ENCODE measurements around the gene CRMP1. TPM values are rescaled to one million over a fixed set of nuclear protein-coding genes. Genes with fewer than 3 reads are reported as not detected.

CRMP1 gene
- polyA plus RNA-seq, 1 donor from 2014 or later = not detected

DNA sequence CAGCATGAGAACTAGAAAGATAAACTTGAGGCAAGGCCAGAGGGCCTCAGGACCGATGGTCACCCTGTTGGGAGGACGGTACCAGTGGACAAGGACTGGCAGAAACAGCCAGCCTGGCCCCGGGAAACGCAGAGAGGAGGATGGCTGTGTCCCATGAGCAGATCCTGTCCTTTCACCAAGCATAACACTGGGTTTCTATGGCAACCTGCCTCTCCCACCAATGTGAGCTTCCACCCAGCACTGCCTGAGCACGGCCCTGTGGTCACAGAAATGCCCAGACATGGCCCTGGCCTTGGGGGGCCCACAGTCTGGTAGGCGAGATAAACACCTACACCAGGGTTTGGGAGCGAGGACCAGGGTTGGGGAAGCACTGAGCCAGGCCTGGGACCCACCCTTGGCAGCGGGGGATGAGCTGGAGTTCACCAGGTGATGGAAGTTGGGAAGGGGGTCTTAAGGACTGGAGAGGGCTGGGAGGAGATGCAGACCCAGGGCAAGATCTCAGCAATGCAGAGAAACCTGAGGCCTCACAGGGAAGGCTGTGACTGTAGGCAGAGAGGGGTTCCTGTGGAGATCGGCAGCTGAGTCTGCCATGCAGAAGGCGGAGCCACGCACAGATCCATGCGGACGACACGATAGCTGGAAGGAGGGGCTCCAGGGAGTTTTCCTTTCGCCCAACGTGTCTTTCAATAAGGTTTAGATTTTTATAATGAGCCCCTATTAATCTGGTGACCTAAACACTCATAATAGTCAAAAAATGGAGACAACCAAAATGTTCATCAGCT is 32.7 kb upstream of the CRMP1 start:
- Mint-ChIP-seq H3K36me3 (no peaks in the 10 kb centered on the region), H3K9me3 (no peaks in the 10 kb centered on the region), H3K27ac (no peak overlapping the region), H3K27me3 (peaks cover 15% of the 10 kb centered on the region), H3K4me1 (no peaks in the 10 kb centered on the region), H3K4me3 (peak overlapping the region in 1 of 4 donors; percentile 76)

DNA sequence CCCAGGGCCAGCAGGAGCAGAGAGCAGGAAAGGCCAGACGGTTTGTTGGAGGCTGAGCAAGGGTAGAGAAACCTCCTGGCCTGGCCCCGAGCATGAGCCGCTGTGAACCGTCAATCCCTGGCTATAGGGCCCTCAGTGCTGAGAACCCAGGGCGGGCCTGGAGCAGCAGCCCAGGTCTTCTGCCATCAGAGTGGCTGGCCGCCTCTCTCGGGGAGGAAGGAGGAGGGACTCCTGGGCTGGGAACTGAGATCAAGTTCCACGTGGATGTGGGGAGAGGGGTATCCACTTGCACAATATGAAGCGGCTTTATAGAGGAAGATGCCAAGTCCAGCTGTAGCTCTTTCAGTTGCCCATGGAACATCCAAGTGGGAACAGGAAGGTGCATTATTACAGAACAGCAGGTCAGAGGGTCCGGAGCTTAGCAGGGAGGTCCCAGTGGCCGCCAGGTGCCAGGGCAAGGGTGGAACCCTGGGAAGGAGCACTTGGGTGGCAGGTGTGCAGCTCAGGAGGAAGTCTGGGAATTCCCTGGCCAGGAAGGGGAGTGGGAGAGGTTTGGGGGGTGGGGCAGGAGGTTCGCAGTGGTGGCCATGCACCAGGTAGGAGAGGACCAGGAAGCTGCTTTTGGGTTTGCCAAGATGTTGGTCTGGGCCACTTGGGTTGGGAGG is 31.7 kb upstream of the CRMP1 start:
- peaks cover 15% of the 10 kb centered on the region for H3K27me3 Mint-ChIP-seq
- no peak overlapping the region for H3K4me3 Mint-ChIP-seq
- no peaks in the 10 kb centered on the region for H3K4me1 Mint-ChIP-seq
- H3K27ac Mint-ChIP-seq = peak overlapping the region in 1 of 3 donors; percentile 47
- H3K36me3 Mint-ChIP-seq = no peaks in the 10 kb centered on the region
- H3K9me3 Mint-ChIP-seq = no peaks in the 10 kb centered on the region

DNA sequence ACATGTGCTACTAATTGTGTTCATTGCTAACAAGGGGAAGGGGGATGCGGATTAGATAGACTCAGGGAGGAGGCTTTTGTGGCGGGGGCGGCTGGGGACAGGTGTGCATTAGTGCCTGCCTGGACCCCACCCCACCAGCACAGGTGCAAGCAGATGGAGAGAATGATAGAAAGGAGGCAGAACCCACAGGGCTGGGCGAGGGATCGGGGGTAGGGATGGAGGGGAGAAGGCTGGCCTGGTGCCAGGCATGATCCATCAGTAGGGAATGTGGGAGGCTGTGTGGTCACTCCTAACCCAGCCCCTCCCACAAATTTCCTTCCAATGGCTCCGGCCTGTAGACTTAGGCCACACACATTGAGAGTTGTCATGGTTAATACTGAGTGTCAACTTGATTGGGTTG is 30.5 kb upstream of the CRMP1 start:
- Mint-ChIP-seq H3K27me3 (peaks cover 15% of the 10 kb centered on the region), H3K4me1 (no peaks in the 10 kb centered on the region), H3K4me3 (peak overlapping the region in 1 of 4 donors; percentile 71), H3K27ac (no peak overlapping the region), H3K9me3 (no peaks in the 10 kb centered on the region), H3K36me3 (no peaks in the 10 kb centered on the region)

DNA sequence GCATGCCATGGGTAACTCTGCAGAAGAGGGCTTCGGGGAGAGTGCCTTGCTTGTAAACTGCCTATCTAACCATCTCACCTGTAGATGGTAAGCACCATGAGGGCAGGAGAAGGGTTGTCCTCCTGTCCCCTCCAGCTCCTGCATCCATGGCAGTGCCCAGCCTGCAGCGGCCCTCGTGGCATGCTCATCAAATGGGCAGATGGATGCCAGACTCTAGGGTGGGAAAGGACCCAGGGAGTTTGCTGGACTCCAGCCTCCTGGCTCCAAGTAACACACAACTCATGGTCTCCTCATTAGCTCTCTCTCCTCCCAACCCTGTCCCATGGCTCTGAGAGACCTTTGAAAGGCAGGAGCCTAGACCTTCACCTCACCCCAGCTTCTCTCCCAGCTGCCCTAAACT is 29.7 kb upstream of the CRMP1 start:
- no peak overlapping the region for H3K27ac Mint-ChIP-seq
- no peak overlapping the region for H3K4me3 Mint-ChIP-seq
- peaks cover 17% of the 10 kb centered on the region for H3K27me3 Mint-ChIP-seq
- H3K4me1 Mint-ChIP-seq = no peaks in the 10 kb centered on the region
- no peaks in the 10 kb centered on the region for H3K9me3 Mint-ChIP-seq
- no peaks in the 10 kb centered on the region for H3K36me3 Mint-ChIP-seq

DNA sequence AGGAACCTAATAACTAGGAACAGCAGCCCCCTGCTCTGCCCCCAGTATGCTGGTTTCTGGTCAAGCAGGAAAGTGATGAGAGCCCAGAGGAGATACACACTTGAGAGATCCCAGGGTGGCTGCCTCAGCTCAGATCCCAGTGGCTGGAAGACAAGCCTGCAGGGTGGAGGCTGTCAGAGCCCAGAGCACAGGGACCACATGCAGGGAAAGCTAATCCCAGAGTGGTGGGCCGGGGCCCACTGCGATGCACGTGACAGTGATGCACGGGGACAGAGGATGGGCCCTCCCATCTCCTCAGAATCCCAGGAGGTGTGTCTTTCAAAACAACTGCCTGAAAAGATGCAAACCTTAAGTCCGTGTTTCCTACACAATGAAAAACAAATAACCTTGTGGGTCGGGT is 29.1 kb upstream of the CRMP1 start:
- Mint-ChIP-seq H3K4me1 (no peaks in the 10 kb centered on the region), H3K27me3 (peaks cover 16% of the 10 kb centered on the region), H3K36me3 (no peaks in the 10 kb centered on the region), H3K9me3 (no peaks in the 10 kb centered on the region), H3K27ac (no peak overlapping the region), H3K4me3 (no peak overlapping the region)

DNA sequence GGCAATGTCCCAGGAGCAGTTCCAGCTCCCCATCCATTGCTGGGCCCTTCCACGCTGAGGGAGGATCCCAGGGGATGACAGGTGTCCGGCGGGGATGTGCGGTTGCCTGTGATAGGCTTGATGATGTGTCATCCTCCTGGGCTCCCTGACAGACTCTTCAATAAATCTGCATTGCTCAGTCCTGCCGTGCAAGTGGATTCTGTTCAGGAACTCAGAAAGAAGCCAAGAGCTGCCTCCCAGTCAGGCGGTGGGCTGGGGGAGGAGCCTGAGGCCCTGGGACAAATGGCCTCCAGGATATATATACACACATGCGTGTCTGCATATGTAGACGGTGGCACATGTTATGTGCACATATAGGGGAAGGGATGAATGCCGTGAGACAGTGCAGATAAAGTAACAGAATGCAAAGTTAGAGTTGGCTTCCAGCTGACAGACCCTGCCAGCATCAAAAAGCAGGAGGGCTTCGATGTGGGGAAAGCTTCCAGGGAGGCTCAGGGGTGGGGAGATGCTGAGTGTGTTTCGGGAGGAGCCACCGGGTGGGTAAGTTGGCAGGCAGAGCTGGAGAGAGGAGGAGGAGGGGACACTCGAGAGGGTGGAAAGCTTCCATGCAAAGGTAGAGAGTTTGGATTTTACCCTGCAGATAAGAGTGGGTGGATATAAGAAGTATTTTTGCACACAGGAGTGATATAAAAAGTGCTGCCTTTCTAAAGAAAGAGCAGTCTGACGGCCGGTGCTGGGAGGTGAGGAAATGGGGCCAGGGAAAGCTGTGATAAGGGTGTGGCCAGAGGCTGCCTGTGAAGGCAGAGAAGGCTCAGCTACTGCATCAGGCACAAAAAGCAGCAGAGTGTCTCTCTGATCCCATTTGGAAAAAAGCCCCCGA is 28.5 kb upstream of the CRMP1 start:
- Mint-ChIP-seq H3K4me1 (no peaks in the 10 kb centered on the region), H3K9me3 (no peaks in the 10 kb centered on the region), H3K27me3 (peaks cover 19% of the 10 kb centered on the region), H3K27ac (no peak overlapping the region), H3K4me3 (no peak overlapping the region), H3K36me3 (no peaks in the 10 kb centered on the region)

DNA sequence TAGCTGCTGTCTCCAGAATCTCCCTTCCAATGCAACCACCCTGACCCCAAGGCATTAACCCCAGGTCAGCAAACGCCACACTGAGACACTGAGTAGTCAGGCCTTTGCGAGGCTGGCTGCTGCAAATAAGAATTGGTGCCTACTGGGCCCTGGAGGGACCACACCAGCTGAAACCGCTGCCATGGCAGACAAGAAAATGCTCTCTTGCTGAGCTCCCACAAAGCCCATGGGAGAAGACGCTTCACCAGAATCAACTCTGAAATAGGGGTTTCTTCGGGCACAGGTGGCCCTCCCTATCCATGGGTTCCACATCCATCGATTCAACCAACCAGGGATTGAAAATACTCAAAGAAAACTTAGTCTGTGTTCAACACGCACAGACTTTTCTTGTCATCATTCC is 26.7 kb upstream of the CRMP1 start:
- peaks cover 19% of the 10 kb centered on the region for H3K27me3 Mint-ChIP-seq
- H3K4me1 Mint-ChIP-seq = no peaks in the 10 kb centered on the region
- H3K36me3 Mint-ChIP-seq = no peaks in the 10 kb centered on the region
- no peak overlapping the region for H3K4me3 Mint-ChIP-seq
- H3K27ac Mint-ChIP-seq = no peak overlapping the region
- H3K9me3 Mint-ChIP-seq = peaks cover 0 to 2% (median 0%) of the 10 kb centered on the region in 3 donors

DNA sequence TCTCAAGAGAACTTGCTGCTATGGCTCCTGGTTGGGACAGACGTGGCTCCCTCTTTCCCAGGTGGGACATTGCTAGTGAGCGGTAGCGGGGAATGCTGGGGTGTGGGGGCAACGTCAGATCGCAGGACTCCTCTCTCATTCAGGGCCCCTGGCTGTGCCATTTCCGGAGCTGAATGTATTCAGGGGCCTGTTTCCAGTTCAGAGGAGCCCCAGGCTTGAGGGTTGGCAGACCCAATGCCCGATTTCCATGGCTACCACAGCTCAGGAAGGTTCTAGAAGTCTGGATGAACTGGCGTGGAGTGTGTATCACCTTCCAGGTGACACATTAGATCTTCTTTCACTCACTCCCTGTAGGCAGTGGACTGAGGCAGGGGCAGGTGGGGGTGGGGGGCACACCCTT is 26.2 kb upstream of the CRMP1 start:
- Mint-ChIP-seq H3K4me1 (no peaks in the 10 kb centered on the region), H3K27me3 (peaks cover 19% of the 10 kb centered on the region), H3K9me3 (peaks cover 0 to 2% (median 0%) of the 10 kb centered on the region in 3 donors), H3K36me3 (no peaks in the 10 kb centered on the region), H3K4me3 (no peak overlapping the region), H3K27ac (no peak overlapping the region)

DNA sequence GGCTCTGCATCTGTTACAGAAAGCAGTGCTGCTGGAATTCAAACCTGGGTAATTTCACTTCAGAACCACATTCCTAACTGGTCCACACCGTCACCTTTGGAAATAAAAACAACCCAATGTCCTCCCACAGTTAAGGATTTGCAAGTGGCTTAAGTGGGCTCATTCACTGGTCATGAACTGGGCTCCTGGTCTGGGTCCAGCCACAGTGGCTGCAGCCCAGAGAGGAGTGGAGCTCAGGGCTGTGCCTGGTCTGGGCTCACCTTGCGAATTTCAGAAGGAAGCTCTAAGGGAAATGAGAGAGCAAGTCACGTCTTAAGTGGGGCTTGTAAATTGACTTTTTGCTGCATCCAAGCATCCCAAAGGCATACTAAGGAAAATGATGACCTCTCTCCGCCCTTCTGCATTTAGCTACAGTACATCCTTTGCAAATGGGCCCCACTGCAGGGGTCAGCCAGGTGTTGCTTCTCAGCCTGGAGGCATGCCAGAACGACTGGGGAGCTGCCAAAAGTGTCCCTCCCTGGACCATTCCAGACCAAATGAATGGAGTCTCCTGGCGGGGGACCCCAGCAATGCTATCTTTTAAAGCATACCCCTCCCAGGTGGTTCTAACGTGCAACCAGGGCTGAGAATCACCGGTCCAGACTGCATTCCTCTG is 25.6 kb upstream of the CRMP1 start:
- Mint-ChIP-seq H3K27ac (no peak overlapping the region), H3K36me3 (no peaks in the 10 kb centered on the region), H3K4me3 (no peak overlapping the region), H3K9me3 (peaks cover 0 to 2% (median 0%) of the 10 kb centered on the region in 3 donors), H3K4me1 (no peaks in the 10 kb centered on the region), H3K27me3 (peaks cover 19% of the 10 kb centered on the region)

DNA sequence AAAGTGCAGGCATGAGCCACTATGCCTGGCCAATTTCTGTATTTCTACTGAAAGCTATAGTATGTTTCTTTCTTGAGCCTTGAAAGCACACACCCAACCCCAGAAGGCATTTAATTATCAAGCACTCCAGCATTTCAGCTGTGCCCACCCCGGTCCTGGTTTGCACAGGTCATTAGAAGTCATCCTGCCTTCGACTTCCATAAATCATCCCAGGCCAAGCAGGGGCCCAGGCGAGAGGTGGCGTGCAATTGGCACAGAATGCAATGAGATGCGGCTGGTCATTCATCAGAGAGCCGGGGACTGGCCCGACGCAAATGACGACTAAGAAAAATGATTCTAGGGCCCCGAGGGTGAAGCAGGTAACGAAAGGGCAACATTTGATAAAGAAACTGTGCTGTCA is 24.8 kb upstream of the CRMP1 start:
- no peaks in the 10 kb centered on the region for H3K36me3 Mint-ChIP-seq
- H3K27me3 Mint-ChIP-seq = peaks cover 16% of the 10 kb centered on the region
- no peaks in the 10 kb centered on the region for H3K4me1 Mint-ChIP-seq
- peak overlapping the region in 1 of 4 donors; percentile 63 for H3K4me3 Mint-ChIP-seq
- peaks cover 0 to 2% (median under 1%) of the 10 kb centered on the region in 3 donors for H3K9me3 Mint-ChIP-seq
- no peak overlapping the region for H3K27ac Mint-ChIP-seq

DNA sequence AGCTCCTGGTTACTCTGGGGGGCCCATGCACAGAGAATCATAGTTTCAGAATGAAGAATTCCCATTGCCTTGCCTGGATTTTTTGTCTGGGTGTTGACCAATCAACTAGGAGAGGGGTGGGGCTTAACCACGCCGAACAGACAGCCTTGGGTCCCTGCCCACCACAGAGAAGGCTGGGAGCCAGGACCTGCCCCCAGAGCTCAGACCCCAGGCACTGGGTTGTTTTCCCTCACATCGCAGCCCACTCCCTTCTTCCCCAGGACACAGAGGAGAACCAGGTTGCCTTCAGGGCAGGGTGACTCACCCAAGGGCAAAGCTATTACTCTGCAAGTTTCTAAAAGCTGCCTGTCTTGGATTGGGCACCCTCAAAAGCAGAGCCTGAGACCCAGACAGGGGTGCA is 23.3 kb upstream of the CRMP1 start:
- Mint-ChIP-seq H3K27ac (no peak overlapping the region), H3K36me3 (no peaks in the 10 kb centered on the region), H3K4me3 (no peak overlapping the region), H3K4me1 (no peaks in the 10 kb centered on the region), H3K9me3 (peaks cover 2 to 7% (median 2%) of the 10 kb centered on the region in 3 donors), H3K27me3 (peaks cover 11% of the 10 kb centered on the region)

DNA sequence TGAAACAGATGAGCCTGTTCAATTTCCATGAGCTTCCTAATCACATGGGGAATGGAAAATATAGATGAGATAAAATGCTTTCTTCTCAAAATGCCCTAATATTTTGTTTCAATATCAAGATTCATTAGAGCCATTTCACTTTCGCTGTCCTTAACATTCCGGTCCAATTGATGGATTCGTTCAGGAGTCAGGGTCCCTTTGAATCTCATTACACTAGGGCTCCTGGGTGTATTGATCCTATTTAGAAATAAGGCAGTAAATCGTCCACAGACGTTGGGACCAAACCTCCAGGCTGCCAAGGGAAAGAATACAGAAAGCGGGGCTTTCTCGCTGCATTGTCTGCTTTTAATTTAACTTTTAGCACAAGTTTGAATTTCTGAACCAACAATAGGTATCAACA is 20.6 kb upstream of the CRMP1 start:
- Mint-ChIP-seq H3K27ac (no peak overlapping the region), H3K36me3 (no peaks in the 10 kb centered on the region), H3K4me3 (no peak overlapping the region), H3K4me1 (peaks cover 0 to 2% (median 0%) of the 10 kb centered on the region in 3 donors), H3K27me3 (peaks cover 5% of the 10 kb centered on the region), H3K9me3 (peaks cover 2 to 11% (median 7%) of the 10 kb centered on the region in 3 donors)

DNA sequence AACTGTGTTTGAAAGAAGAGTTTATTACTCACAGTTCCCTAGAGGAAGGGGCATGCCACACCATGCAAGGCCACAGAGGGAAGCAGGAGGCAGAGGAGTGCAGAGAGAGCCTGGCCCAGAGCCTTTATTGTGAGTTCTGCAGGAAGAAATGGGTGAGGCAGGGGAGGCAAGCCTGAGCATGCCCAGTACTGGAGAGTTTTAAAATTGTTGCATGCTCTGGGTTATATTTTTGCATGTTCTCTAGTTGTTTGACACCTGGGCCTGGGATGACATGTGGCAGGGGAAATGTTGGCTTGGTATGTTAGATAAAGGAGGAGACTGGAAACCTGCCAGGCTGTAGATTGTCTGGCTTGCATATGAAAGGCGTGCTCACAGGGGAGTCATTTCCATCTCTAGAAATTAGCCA is 19.7 kb upstream of the CRMP1 start:
- H3K4me1 Mint-ChIP-seq = peaks cover 0 to 2% (median 0%) of the 10 kb centered on the region in 3 donors
- H3K27ac Mint-ChIP-seq = peak overlapping the region in 1 of 3 donors; percentile 17
- H3K9me3 Mint-ChIP-seq = peaks cover 6 to 16% (median 11%) of the 10 kb centered on the region in 3 donors
- H3K36me3 Mint-ChIP-seq = no peaks in the 10 kb centered on the region
- H3K4me3 Mint-ChIP-seq = no peak overlapping the region
- H3K27me3 Mint-ChIP-seq = peaks cover 3% of the 10 kb centered on the region

DNA sequence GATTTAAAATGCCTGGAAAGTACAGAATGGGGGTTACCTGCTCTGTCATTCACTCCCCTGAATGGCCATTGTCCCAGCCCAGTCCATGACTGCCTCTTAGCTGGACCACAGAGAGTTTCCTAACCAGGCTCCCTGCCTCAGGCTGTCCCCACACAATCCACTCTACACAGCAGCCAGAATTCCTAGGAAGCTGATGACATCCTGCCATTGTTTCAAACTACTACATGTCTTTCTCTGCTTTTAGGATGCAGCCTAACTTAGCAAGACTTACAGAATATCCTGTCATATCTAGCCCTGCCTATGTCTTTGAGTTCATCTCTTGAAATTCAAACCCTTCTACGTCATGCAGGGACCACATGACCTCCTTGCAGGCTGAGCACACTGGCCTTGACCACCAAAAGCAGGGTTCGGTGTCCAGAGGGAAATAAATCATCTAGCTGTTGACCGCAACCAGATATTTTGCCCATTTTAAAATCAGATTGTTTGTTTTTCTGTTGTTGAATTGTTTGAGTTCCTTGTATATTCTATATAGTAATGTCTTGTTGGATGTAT is 16.1 kb upstream of the CRMP1 start:
- H3K4me3 Mint-ChIP-seq = no peak overlapping the region
- H3K4me1 Mint-ChIP-seq = peaks cover 0 to 2% (median 0%) of the 10 kb centered on the region in 3 donors
- no peak overlapping the region for H3K27ac Mint-ChIP-seq
- peaks cover 6 to 18% (median 16%) of the 10 kb centered on the region in 3 donors for H3K9me3 Mint-ChIP-seq
- no peaks in the 10 kb centered on the region for H3K36me3 Mint-ChIP-seq
- H3K27me3 Mint-ChIP-seq = peaks cover 3% of the 10 kb centered on the region

All from IgD-negative memory B cell (primary cell).